ENCODE measurements around the gene ARHGEF39. TPM values are rescaled to one million over a fixed set of nuclear protein-coding genes. Genes with fewer than 3 reads are reported as not detected.

Gene ARHGEF39
- total and polyA plus RNA-seq, 2 experiments from 2014 or later, result 1.8 to 2.1 TPM

DNA sequence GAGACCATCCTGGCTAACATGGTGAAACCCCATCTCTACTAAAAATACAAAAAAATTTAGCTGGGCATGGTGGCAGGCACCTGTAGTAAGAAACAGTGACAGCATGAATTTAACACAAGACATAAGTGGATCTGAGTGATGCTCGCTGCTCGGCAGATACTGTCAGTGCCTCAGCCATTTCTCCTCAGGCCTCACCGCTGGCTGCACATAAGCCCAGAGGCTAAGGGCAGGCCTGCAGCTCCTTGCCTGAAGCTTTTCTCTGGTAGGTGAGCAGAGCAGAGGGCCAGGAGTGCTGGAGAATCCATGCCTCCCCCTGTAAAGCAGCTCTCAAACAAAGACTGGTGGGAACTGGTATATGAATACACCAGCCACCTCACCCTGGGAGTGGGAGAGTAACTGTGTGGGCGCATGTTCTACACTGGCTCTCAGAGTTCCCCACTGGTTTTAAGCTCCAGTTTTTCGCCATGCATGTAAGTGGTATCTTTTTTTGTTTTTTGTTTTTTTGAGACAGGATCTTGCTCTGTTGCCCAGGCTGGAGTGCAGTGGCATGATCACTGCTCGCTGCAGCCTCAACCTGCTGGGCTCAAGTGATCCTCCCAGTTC, 36.5 kb downstream of the ARHGEF39 start:
- no peak for DNase-seq
- no peaks in the 10 kb centered on the region for H3K9me2 ChIP-seq (ENCODE audit: insufficient read depth)
- H3K27me3 ChIP-seq (replicated peaks; ENCODE audit: insufficient read depth), result no peaks in the 10 kb centered on the region
- H3K4me3 ChIP-seq, result no peak overlapping the region
- no peak overlapping the region for H3K9ac ChIP-seq
- TF ChIP-seq EZH2phosphoT487 (IDR thresholded peaks at IDR 0.05; ENCODE audit: insufficient read depth, low read depth) (no peak), EZH2 (IDR thresholded peaks at IDR 0.05; ENCODE audit: insufficient read depth, poor library complexity, severe bottlenecking) (no peak)
- H3F3A ChIP-seq (ENCODE audit: insufficient read depth), result no peaks in the 10 kb centered on the region
- 83 to 90% methylated on average over 6 of the region's 6 CpGs for WGBS, 2 experiments (ENCODE audit: low coverage in 1 of 2, low lambda C conversion rate in 2 of 2, missing lambda C conversion rate in 2 of 2)
- no peak overlapping the region for H3K4me2 ChIP-seq (ENCODE audit: unreplicated experiment)
- H3K9me3 ChIP-seq (ENCODE audit: low read depth), result no peaks in the 10 kb centered on the region
- H3K27ac ChIP-seq, result no peak overlapping the region
- H3K36me3 ChIP-seq (ENCODE audit: low read depth), result no peaks in the 10 kb centered on the region
- no peak overlapping the region for H2AFZ ChIP-seq
- no peaks in the 10 kb centered on the region for H3K79me2 ChIP-seq (ENCODE audit: insufficient read depth)
- in situ Hi-C loops (cut with MboI), result no loop called here
- no peaks in the 10 kb centered on the region for H3K4me1 ChIP-seq (ENCODE audit: insufficient read depth)
- no peaks in the 10 kb centered on the region for H4K20me1 ChIP-seq (ENCODE audit: insufficient read depth)

DNA sequence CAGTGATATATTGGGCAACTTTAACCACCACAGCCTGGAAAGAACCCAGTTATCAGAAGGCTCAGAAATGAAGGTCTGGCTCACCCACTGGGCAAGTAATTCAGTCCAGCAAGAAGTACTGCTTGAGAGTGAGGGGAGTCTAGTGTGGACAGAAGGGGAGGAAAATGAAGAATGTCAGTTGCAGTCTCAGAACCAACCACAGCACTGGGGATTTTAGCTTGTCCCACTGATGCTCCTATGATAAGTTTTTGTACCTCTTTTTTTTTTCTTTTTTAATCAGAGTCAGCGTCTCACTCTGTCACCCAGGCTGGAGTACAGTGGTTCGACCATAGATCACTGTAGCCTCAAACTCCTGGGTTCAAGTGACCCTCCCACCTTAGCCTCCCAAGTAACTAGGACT, 37.4 kb downstream of the ARHGEF39 start:
- H4K20me1 ChIP-seq (ENCODE audit: insufficient read depth), result no peaks in the 10 kb centered on the region
- DNase-seq, result no peak
- TF ChIP-seq EZH2 (IDR thresholded peaks at IDR 0.05; ENCODE audit: insufficient read depth, poor library complexity, severe bottlenecking) (no peak), EZH2phosphoT487 (IDR thresholded peaks at IDR 0.05; ENCODE audit: insufficient read depth, low read depth) (no peak)
- no peak overlapping the region for H3K4me3 ChIP-seq
- in situ Hi-C loops (cut with MboI), result no loop called here
- no peaks in the 10 kb centered on the region for H3K79me2 ChIP-seq (ENCODE audit: insufficient read depth)
- no peaks in the 10 kb centered on the region for H3K9me2 ChIP-seq (ENCODE audit: insufficient read depth)
- H2AFZ ChIP-seq, result no peak overlapping the region
- no peak overlapping the region for H3K9ac ChIP-seq
- no peak overlapping the region for H3K4me2 ChIP-seq (ENCODE audit: unreplicated experiment)
- no peak overlapping the region for H3K27ac ChIP-seq
- no peaks in the 10 kb centered on the region for H3K4me1 ChIP-seq (ENCODE audit: insufficient read depth)
- H3K27me3 ChIP-seq (replicated peaks; ENCODE audit: insufficient read depth), result no peaks in the 10 kb centered on the region
- 87 to 100% methylated on average over 2 of the region's 2 CpGs for WGBS, 2 experiments (ENCODE audit: low coverage in 1 of 2, low lambda C conversion rate in 2 of 2, missing lambda C conversion rate in 2 of 2)
- H3K36me3 ChIP-seq (ENCODE audit: low read depth), result no peaks in the 10 kb centered on the region
- H3F3A ChIP-seq (ENCODE audit: insufficient read depth), result no peaks in the 10 kb centered on the region
- H3K9me3 ChIP-seq (ENCODE audit: low read depth), result no peaks in the 10 kb centered on the region

DNA sequence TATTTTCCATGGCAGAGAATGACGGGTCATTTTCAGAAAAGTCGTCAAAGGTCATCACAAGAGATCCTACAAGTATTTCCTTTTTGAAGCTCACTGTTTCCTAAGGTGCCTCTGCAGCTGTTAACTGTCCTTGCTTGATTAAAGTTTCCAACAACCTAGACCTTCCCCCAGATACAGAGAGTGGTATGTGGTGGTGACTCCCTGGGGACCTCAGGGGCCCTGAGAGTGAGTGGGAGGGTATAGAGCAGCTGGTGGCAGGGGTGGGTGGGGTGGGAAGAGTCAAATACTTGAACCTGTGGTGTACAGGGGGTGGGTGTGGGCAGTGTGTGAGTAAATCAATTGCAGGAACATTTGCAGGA, 45.2 kb downstream of the ARHGEF39 start:
- Histone ChIP-seq H3F3A (ENCODE audit: insufficient read depth) (no peaks in the 10 kb centered on the region), H3K9me3 (ENCODE audit: low read depth) (no peaks in the 10 kb centered on the region), H3K4me2 (ENCODE audit: unreplicated experiment) (no peak overlapping the region), H3K27me3 (replicated peaks; ENCODE audit: insufficient read depth) (no peaks in the 10 kb centered on the region), H2AFZ (no peak overlapping the region), H3K36me3 (ENCODE audit: low read depth) (no peaks in the 10 kb centered on the region), H4K20me1 (ENCODE audit: insufficient read depth) (no peaks in the 10 kb centered on the region), H3K9me2 (ENCODE audit: insufficient read depth) (no peaks in the 10 kb centered on the region), H3K4me3 (no peak overlapping the region), H3K79me2 (ENCODE audit: insufficient read depth) (no peaks in the 10 kb centered on the region), H3K27ac (no peak overlapping the region), H3K9ac (no peak overlapping the region), H3K4me1 (ENCODE audit: insufficient read depth) (no peaks in the 10 kb centered on the region)
- TF ChIP-seq EZH2 (IDR thresholded peaks at IDR 0.05; ENCODE audit: insufficient read depth, poor library complexity, severe bottlenecking), result no peak
- WGBS, 2 experiments (ENCODE audit: low coverage in 1 of 2, low lambda C conversion rate in 2 of 2, missing lambda C conversion rate in 2 of 2), result 70 to 73% methylated on average over 2 of the region's 2 CpGs
- no peak for DNase-seq
- in situ Hi-C loops (cut with MboI), result loop anchor here (25.0 kb wide), 1 partner anchor 93 kb away; no protein-coding TSS in a partner anchor

DNA sequence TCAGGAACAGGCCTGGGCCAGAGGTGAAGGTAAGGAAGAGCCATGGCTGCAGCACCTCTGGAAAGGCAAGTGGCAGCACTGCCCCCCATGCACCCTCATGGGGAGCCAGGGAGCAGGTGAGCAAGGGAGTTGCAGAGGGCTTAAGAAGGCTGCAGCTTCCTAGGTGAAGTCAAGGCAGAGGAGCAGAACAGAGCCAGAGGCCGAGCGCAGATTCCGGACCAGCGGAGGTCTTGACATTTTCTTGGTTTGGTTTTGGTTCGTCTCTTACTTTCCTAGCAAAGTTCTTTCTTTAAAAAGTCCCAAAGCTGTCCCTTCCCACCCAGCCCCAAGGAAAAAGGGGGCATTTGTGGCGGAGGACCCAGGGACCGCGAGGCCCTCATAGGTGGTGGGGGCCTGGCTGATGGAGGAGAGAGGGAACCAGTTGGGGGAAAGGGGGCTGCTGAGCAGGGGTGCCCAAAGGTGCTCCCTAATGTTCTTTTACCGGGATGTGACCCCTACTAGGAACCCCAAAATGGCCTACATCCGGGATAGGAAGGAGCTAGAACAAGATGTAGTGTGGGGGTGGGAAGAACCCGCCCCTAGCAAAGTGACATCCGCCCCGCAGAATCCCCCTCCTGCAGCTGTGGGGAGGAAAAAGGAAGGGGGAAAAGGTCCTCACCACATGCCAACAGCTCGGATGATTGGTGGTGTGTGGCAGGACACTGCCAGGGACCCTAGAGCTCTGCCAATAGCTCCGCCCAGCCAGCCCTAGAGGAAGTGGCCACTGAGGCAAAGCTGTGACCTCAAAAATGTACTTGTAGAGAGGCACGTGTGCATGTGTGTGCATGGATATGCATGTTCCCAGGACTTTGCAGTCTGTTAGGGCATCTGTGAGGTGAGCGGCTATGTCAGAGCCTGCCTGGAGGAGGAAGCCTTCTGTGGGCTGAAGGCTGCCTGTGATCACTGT, 45.9 kb downstream of the ARHGEF39 start:
- Histone ChIP-seq H3K79me2 (ENCODE audit: insufficient read depth) (no peaks in the 10 kb centered on the region), H3K4me2 (ENCODE audit: unreplicated experiment) (no peak overlapping the region), H3K4me1 (ENCODE audit: insufficient read depth) (no peaks in the 10 kb centered on the region), H2AFZ (no peak overlapping the region), H3K4me3 (no peak overlapping the region), H3F3A (ENCODE audit: insufficient read depth) (no peaks in the 10 kb centered on the region), H3K36me3 (ENCODE audit: low read depth) (no peaks in the 10 kb centered on the region), H3K27me3 (replicated peaks; ENCODE audit: insufficient read depth) (no peaks in the 10 kb centered on the region), H3K27ac (no peak overlapping the region), H3K9ac (no peak overlapping the region), H3K9me2 (ENCODE audit: insufficient read depth) (no peaks in the 10 kb centered on the region), H4K20me1 (ENCODE audit: insufficient read depth) (no peaks in the 10 kb centered on the region), H3K9me3 (ENCODE audit: low read depth) (no peaks in the 10 kb centered on the region)
- in situ Hi-C loops (cut with MboI), result loop anchor here (25.0 kb wide), 1 partner anchor 93 kb away; no protein-coding TSS in a partner anchor
- WGBS, 2 experiments (ENCODE audit: low coverage in 1 of 2, low lambda C conversion rate in 2 of 2, missing lambda C conversion rate in 2 of 2), result 89 to 91% methylated on average over 16 to 17 of the region's 17 CpGs
- TF ChIP-seq EZH2phosphoT487 (IDR thresholded peaks at IDR 0.05; ENCODE audit: insufficient read depth, low read depth) (no peak), EZH2 (IDR thresholded peaks at IDR 0.05; ENCODE audit: insufficient read depth, poor library complexity, severe bottlenecking) (no peak)
- no peak for DNase-seq
